Calu3 (cell line): Measurements from ENCODE around the gene L1CAM. TPM values are rescaled to one million over a fixed set of nuclear protein-coding genes. Genes with fewer than 3 reads are reported as not detected.

ENCODE experiments used
- BruUV-seq: library from RNA; stranded (reverse); fragments of 400-500 nt; replicated peaks from 2 replicates; lab custom pipeline; 2021; lab: Mats Ljungman, UMichigan
- CTCF ChIA-PET: fragments of 300-600 bp; sonication (Branson Sonifier 250); formaldehyde crosslinking; loops from one replicate; lab custom pipeline; 2022; ENCODE audit warnings: antibody characterized with exemption; lab: Charles Lee
- DNase-seq: peaks from one replicate; pipeline ENCODE4 v3.0.0; 2022
- H3K27ac Mint-ChIP-seq: one replicate; pipeline ENCODE4 v1.8.0; 2022; ENCODE audit warnings: mixed read lengths; ENCODE audit not compliant: unreplicated experiment
- H3K27me3 Mint-ChIP-seq: one replicate; pipeline ENCODE4 v1.8.0; 2022; ENCODE audit warnings: mixed read lengths; ENCODE audit not compliant: unreplicated experiment
- H3K36me3 Mint-ChIP-seq: one replicate; pipeline ENCODE4 v1.8.0; 2022; ENCODE audit warnings: mild to moderate bottlenecking, moderate library complexity, mixed read lengths; ENCODE audit not compliant: insufficient read depth, unreplicated experiment
- H3K4me1 Mint-ChIP-seq: one replicate; pipeline ENCODE4 v1.8.0; 2022; ENCODE audit warnings: mild to moderate bottlenecking, low read depth, mixed read lengths; ENCODE audit not compliant: unreplicated experiment
- H3K4me3 Mint-ChIP-seq: one replicate; pipeline ENCODE4 v1.8.0; 2022; ENCODE audit warnings: mild to moderate bottlenecking, low read depth, moderate library complexity, mixed read lengths; ENCODE audit not compliant: unreplicated experiment
- H3K9me3 Mint-ChIP-seq: one replicate; pipeline ENCODE4 v1.8.0; 2022; ENCODE audit warnings: low read depth, mixed read lengths; ENCODE audit not compliant: unreplicated experiment
- CTCF ChIP-seq: fragments of 200-600 bp; IDR thresholded peaks from one replicate; pipeline ENCODE4 v1.8.0; 2022; ENCODE audit warnings: antibody characterized with exemption; ENCODE audit not compliant: unreplicated experiment
- intact Hi-C: fragments of 100-400 bp; cut with micrococcal nuclease; formaldehyde crosslinking; loops from one replicate; pipeline ENCODE4 v1.10.0; 2022; ENCODE audit not compliant: unreplicated experiment
- total RNA-seq: library from RNA; stranded (reverse); gene quantifications from 2 replicates; pipeline ENCODE4 v1.2.3, GENCODE V29; 2022

L1CAM gene
- total RNA-seq, 1 experiment from 2014 or later = 14.2 TPM

- no TSS peak for BruUV-seq
- intact Hi-C loops = no loop called here
- no peak for TF ChIP-seq CTCF
- H3K27ac Mint-ChIP-seq = no peak overlapping the region
- H3K9me3 Mint-ChIP-seq = no peaks in the 10 kb centered on the region
- DNase-seq = no peak
- H3K4me3 Mint-ChIP-seq = no peak overlapping the region
- H3K4me1 Mint-ChIP-seq = no peaks in the 10 kb centered on the region
- peaks cover 74% of the 10 kb centered on the region for H3K27me3 Mint-ChIP-seq
- H3K36me3 Mint-ChIP-seq = no peaks in the 10 kb centered on the region
- CTCF ChIA-PET = interaction anchor here (0.7 kb wide), 1 partner anchor 87 kb away, joined by 4 read pairs; no protein-coding TSS in a partner anchor
Measured at GRCh38 chrX:153857348-153857903, 28.5 kb downstream of the L1CAM start.

GRCh38 chrX:153854702-153855101, 31.3 kb downstream of the L1CAM start:
- CTCF ChIA-PET = no interaction called here
- Mint-ChIP-seq H3K27me3 (peaks cover 82% of the 10 kb centered on the region), H3K27ac (no peak overlapping the region), H3K9me3 (no peaks in the 10 kb centered on the region), H3K4me1 (no peaks in the 10 kb centered on the region), H3K36me3 (no peaks in the 10 kb centered on the region), H3K4me3 (no peak overlapping the region)
- DNase-seq = no peak
- BruUV-seq = no TSS peak
- intact Hi-C loops = no loop called here
- no peak for TF ChIP-seq CTCF

GRCh38 chrX:153853902-153854267, 32.1 kb downstream of the L1CAM start:
- intact Hi-C loops = no loop called here
- TF ChIP-seq CTCF = no peak
- no peak overlapping the region for H3K4me3 Mint-ChIP-seq
- H3K36me3 Mint-ChIP-seq = no peaks in the 10 kb centered on the region
- no TSS peak for BruUV-seq
- CTCF ChIA-PET = no interaction called here
- no peak overlapping the region for H3K27ac Mint-ChIP-seq
- H3K27me3 Mint-ChIP-seq = peaks cover 73% of the 10 kb centered on the region
- DNase-seq = no peak
- H3K9me3 Mint-ChIP-seq = no peaks in the 10 kb centered on the region
- H3K4me1 Mint-ChIP-seq = no peaks in the 10 kb centered on the region

GRCh38 chrX:153853180-153853901, 32.6 kb downstream of the L1CAM start:
- BruUV-seq = no TSS peak
- Mint-ChIP-seq H3K9me3 (no peaks in the 10 kb centered on the region), H3K27me3 (peaks cover 68% of the 10 kb centered on the region), H3K36me3 (no peaks in the 10 kb centered on the region), H3K4me1 (no peaks in the 10 kb centered on the region), H3K27ac (no peak overlapping the region), H3K4me3 (no peak overlapping the region)
- TF ChIP-seq CTCF = no peak
- CTCF ChIA-PET = no interaction called here
- no peak for DNase-seq
- intact Hi-C loops = no loop called here
